HCT116 (cell line): Measurements from ENCODE around the gene HMG20A. TPM values are rescaled to one million over a fixed set of nuclear protein-coding genes. Genes with fewer than 3 reads are reported as not detected.

Experiments
- ATAC-seq: fragments of 200-7000 bp; cut with Tn5 transposase; 2 replicates; pipeline ENCODE4 v1.9.1; 2020; ENCODE audit warnings: mild to moderate bottlenecking, moderate library complexity
- BruUV-seq: library from RNA; stranded (reverse); fragments of 400-500 nt; replicated peaks from 2 replicates; lab custom pipeline; 2021; lab: Mats Ljungman, UMichigan
- CTCF ChIA-PET: fragments of 300-600 bp; sonication (Branson Sonifier 250); formaldehyde crosslinking; loops from one replicate; lab custom pipeline; 2021; ENCODE audit warnings: antibody characterized with exemption; lab: Charles Lee
- POLR2A ChIA-PET: fragments of 300-600, 350-600 bp; sonication (Branson Sonifier 250); formaldehyde crosslinking; loops from one replicate; lab custom pipeline; 2021; ENCODE audit warnings: antibody characterized with exemption; lab: Charles Lee
- RAD21 ChIA-PET, 2 experiments: fragments of 300-600 bp; sonication (Branson Sonifier 250); formaldehyde crosslinking; loops; one replicate each; lab custom pipeline; 2023; ENCODE audit warnings: low total read pairs in 2 of 2; ENCODE audit not compliant: uncharacterized antibody in 2 of 2, unreplicated experiment in 2 of 2, low non-redundant PET in 1 of 2; lab: Charles Lee
- DNase-seq: peaks from one replicate; pipeline ENCODE4 v3.0.0-alpha.2; 2010; ENCODE audit warnings: low read depth, low spot score
- H2AFZ ChIP-seq: fragments of 200-600 bp; shearing (Covaris generic), sonication (generic); 2 replicates; pipeline ENCODE4 v1.6.1; 2017; ENCODE audit warnings: low read depth, mixed run types, mixed read lengths, antibody characterized with exemption, low read length; ENCODE audit not compliant: poor library complexity, severe bottlenecking
- H3K27ac ChIP-seq: 2 replicates; pipeline ENCODE4 v1.5.1; 2012; ENCODE audit warnings: low read depth, low read length
- H3K27me3 ChIP-seq: fragments of 200-600 bp; sonication (generic); 2 replicates; pipeline ENCODE4 v1.6.1; 2016; ENCODE audit warnings: mixed run types, low read length, mixed read lengths; ENCODE audit not compliant: insufficient read depth
- H3K36me3 ChIP-seq, 2 experiments: fragments of 200-500 bp in 1 of 2; fragments of 200-600 bp in 1 of 2; sonication (Bioruptor generic) in 1 of 2; sonication (generic) in 1 of 2; 2 replicates each; pipeline versions ENCODE4 v1.5.1 to v1.6.1; 2014 to 2016; ENCODE audit warnings: low read length in 2 of 2, inconsistent platforms in 1 of 2, mixed read lengths in 1 of 2, mixed run types in 1 of 2; ENCODE audit not compliant: insufficient read depth in 2 of 2, control insufficient read depth in 1 of 2
- H3K4me1 ChIP-seq, 2 experiments: fragments of 200-600 bp in 1 of 2; sonication (generic) in 1 of 2; 2 replicates each; pipeline versions ENCODE4 v1.5.1 to v1.6.1; 2012 to 2017; ENCODE audit warnings: low read length in 2 of 2, inconsistent platforms in 1 of 2, mild to moderate bottlenecking in 1 of 2, mixed read lengths in 1 of 2, mixed run types in 1 of 2, moderate library complexity in 1 of 2; ENCODE audit not compliant: insufficient read depth in 2 of 2, control insufficient read depth in 1 of 2
- H3K4me2 ChIP-seq: fragments of 200-600 bp; sonication (generic); 2 replicates; pipeline ENCODE4 v1.6.1; 2017; ENCODE audit warnings: mixed run types, low read length, mixed read lengths
- H3K4me3 ChIP-seq, 2 experiments: fragments of 200-600 bp in 1 of 2; sonication (generic) in 1 of 2; replicated peaks in 1 of 2; 2 replicates each; pipeline ENCODE4 v1.5.1; 2011 to 2016; ENCODE audit warnings: low read length in 2 of 2, control low read depth in 1 of 2, low read depth in 1 of 2, mild to moderate bottlenecking in 1 of 2, mixed read lengths in 1 of 2, mixed run types in 1 of 2
- H3K79me2 ChIP-seq: fragments of 200-600 bp; sonication (generic); 2 replicates; pipeline ENCODE4 v1.6.1; 2017; ENCODE audit warnings: mild to moderate bottlenecking, mixed run types, low read length, moderate library complexity, mixed read lengths; ENCODE audit not compliant: insufficient read depth
- H3K9ac ChIP-seq: fragments of 200-600 bp; sonication (generic); 2 replicates; pipeline ENCODE4 v1.6.1; 2016; ENCODE audit warnings: low read length, mixed read lengths
- H3K9me2 ChIP-seq: fragments of 200-600 bp; sonication (generic), shearing (Covaris generic); 2 replicates; pipeline ENCODE4 v1.6.1; 2017; ENCODE audit warnings: mixed run types, mild to moderate bottlenecking, moderate library complexity; ENCODE audit not compliant: insufficient read depth
- H3K9me3 ChIP-seq, 2 experiments: fragments of 200-500 bp in 1 of 2; fragments of 200-600 bp in 1 of 2; sonication (Bioruptor generic) in 1 of 2; sonication (generic) in 1 of 2; 2 replicates each; pipeline ENCODE4 v1.6.1; 2014 to 2017; ENCODE audit warnings: low read length in 2 of 2, mixed read lengths in 2 of 2, inconsistent platforms in 1 of 2, low read depth in 1 of 2, mild to moderate bottlenecking in 1 of 2, mixed run types in 1 of 2, moderate library complexity in 1 of 2; ENCODE audit not compliant: control insufficient read depth in 1 of 2, insufficient read depth in 1 of 2
- H4K20me1 ChIP-seq: fragments of 200-600 bp; sonication (generic), shearing (Covaris generic); 2 replicates; pipeline ENCODE4 v1.6.1; 2017; ENCODE audit warnings: mixed run types, mild to moderate bottlenecking, moderate library complexity; ENCODE audit not compliant: insufficient read depth
- ELF1 ChIP-seq: IDR thresholded peaks from 2 replicates; pipeline ENCODE4 v1.6.1; 2012; ENCODE audit warnings: low read depth, borderline replicate concordance
- EZH2 ChIP-seq: fragments of 200-600 bp; sonication (generic); IDR thresholded peaks from 2 replicates; pipeline ENCODE4 v1.6.1; 2017; ENCODE audit warnings: antibody characterized with exemption, mixed run types
- EZH2phosphoT487 ChIP-seq: fragments of 200-600 bp; IDR thresholded peaks from 2 replicates; pipeline ENCODE4 v1.6.1; 2018; ENCODE audit warnings: antibody characterized with exemption, borderline replicate concordance
- FOSL1 ChIP-seq: IDR thresholded peaks from 2 replicates; pipeline ENCODE4 v1.6.1; 2012; ENCODE audit warnings: low read depth
- JUND ChIP-seq: IDR thresholded peaks from 2 replicates; pipeline ENCODE4 v1.6.1; 2012
- MAX ChIP-seq: IDR thresholded peaks from 2 replicates; pipeline ENCODE4 v1.6.1; 2012
- POLR2A ChIP-seq: IDR thresholded peaks from 2 replicates; pipeline ENCODE4 v1.7.0; 2011; ENCODE audit warnings: borderline replicate concordance; ENCODE audit not compliant: insufficient read depth, insufficient read length; ENCODE audit errors: extremely low read depth
- POLR2AphosphoS5 ChIP-seq: IDR thresholded peaks from 2 replicates; pipeline ENCODE4 v1.6.1; 2011; ENCODE audit warnings: mild to moderate bottlenecking, low read depth, low read length, moderate library complexity
- RAD21 ChIP-seq: IDR thresholded peaks from 2 replicates; pipeline ENCODE4 v1.6.1; 2012; ENCODE audit warnings: low read depth, mild to moderate bottlenecking
- SIN3A ChIP-seq: IDR thresholded peaks from 2 replicates; pipeline ENCODE4 v1.6.1; 2012; ENCODE audit warnings: low read depth
- TCF7L2 ChIP-seq: IDR thresholded peaks from 2 replicates; pipeline ENCODE4 v1.7.0; 2011; ENCODE audit warnings: borderline replicate concordance, inconsistent platforms; ENCODE audit not compliant: insufficient read depth, insufficient read length; ENCODE audit errors: extremely low read depth
- YY1 ChIP-seq: IDR thresholded peaks from 2 replicates; pipeline ENCODE4 v1.6.1; 2011; ENCODE audit warnings: low read length, low read depth, moderate library complexity, mild to moderate bottlenecking; ENCODE audit not compliant: insufficient replicate concordance; ENCODE audit errors: extremely low read depth
- ZBTB33 ChIP-seq: IDR thresholded peaks from 2 replicates; pipeline ENCODE4 v1.6.1; 2011; ENCODE audit warnings: mild to moderate bottlenecking, low read length, moderate library complexity; ENCODE audit not compliant: insufficient replicate concordance; ENCODE audit errors: extremely low read depth
- ZNF274 ChIP-seq: fragments of 200-500 bp; sonication (Bioruptor generic); IDR thresholded peaks from 2 replicates; pipeline ENCODE4 v1.6.1; 2014; ENCODE audit warnings: mild to moderate bottlenecking, low read depth, low read length, inconsistent platforms
- intact Hi-C: fragments of 100-400 bp; cut with micrococcal nuclease; formaldehyde crosslinking; loops from 2 replicates; pipeline ENCODE4 v1.10.0; 2022
- total RNA-seq: library from RNA; stranded (reverse); gene quantifications from one replicate; pipeline ENCODE4 v1.2.1, GENCODE V29; 2021; ENCODE audit not compliant: unreplicated experiment

The HMG20A gene
- total RNA-seq, 1 experiment from 2014 or later: 37.7 TPM

- ChIA-PET RAD21 (no interaction called here), CTCF (interaction anchor here (1.1 kb wide), 1 partner anchor 86 kb away, joined by 3 read pairs; no protein-coding TSS in a partner anchor), POLR2A (no interaction called here)
- Histone ChIP-seq H3K27me3 (no peaks in the 10 kb centered on the region), H3K36me3 (peaks cover 0 to 4% of the 10 kb centered on the region in 2 experiments; a peak in 1 of 4 replicates), H3K79me2 (no peaks in the 10 kb centered on the region), H3K4me2 (no peak overlapping the region), H3K4me3 (no peak overlapping the region), H3K27ac (no peak overlapping the region), H3K4me1 (no peaks in the 10 kb centered on the region; a peak in 1 of 4 replicates), H4K20me1 (no peaks in the 10 kb centered on the region), H2AFZ (no peak overlapping the region), H3K9me3 (no peaks in the 10 kb centered on the region), H3K9ac (no peak overlapping the region), H3K9me2 (no peaks in the 10 kb centered on the region)
- TF ChIP-seq ELF1: no peak
- TF ChIP-seq RAD21: no peak
- TF ChIP-seq POLR2AphosphoS5: no peak
- no peak for TF ChIP-seq EZH2phosphoT487
- TF ChIP-seq YY1: no peak
- TF ChIP-seq EZH2: no peak
- no peak for TF ChIP-seq MAX
- no peak for TF ChIP-seq SIN3A
- no peak for TF ChIP-seq ZNF274
- TF ChIP-seq POLR2A: no peak
- TF ChIP-seq TCF7L2: no peak
- no peak for TF ChIP-seq JUND
- TF ChIP-seq ZBTB33: no peak
- no peak for TF ChIP-seq FOSL1
- DNase-seq (no peak), ATAC-seq (no peak)
- BruUV-seq: no TSS peak
- intact Hi-C loops: no loop called here
Measured at GRCh38 chr15:77457905-77458265, 37.2 kb downstream of the HMG20A start.
